ENCODE results near the gene PTPRN2.

Gene PTPRN2

DNA sequence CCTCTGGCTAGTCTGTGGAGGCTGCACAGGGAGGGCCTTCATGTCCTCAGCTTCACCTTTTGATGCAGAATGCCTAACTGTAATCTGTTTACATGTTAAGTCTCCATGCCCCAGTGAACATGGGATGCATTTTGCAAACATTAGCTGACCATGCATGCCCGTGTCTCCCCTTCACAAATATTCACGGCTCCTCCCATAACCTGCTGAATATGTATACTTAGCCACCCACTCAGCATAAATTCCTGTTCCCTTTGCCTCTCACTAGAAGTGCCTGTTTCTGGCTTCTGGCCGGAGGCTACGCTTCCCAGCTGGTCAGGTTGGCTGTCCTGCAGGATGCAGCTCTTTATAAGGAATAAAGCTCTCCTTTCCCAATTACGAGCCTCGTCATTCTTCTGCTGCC, 698.1 kb downstream of the PTPRN2 start:
- TF ChIP-seq, protein P1, sequence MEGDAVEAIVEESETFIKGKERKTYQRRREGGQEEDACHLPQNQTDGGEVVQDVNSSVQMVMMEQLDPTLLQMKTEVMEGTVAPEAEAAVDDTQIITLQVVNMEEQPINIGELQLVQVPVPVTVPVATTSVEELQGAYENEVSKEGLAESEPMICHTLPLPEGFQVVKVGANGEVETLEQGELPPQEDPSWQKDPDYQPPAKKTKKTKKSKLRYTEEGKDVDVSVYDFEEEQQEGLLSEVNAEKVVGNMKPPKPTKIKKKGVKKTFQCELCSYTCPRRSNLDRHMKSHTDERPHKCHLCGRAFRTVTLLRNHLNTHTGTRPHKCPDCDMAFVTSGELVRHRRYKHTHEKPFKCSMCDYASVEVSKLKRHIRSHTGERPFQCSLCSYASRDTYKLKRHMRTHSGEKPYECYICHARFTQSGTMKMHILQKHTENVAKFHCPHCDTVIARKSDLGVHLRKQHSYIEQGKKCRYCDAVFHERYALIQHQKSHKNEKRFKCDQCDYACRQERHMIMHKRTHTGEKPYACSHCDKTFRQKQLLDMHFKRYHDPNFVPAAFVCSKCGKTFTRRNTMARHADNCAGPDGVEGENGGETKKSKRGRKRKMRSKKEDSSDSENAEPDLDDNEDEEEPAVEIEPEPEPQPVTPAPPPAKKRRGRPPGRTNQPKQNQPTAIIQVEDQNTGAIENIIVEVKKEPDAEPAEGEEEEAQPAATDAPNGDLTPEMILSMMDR (IDR thresholded peaks at IDR 0.05; ENCODE audit: control insufficient read depth, extremely low read depth, insufficient read depth) = no peak
- H3K4me3 ChIP-seq (ENCODE audit: low read depth, low read length) = no peak overlapping the region

DNA sequence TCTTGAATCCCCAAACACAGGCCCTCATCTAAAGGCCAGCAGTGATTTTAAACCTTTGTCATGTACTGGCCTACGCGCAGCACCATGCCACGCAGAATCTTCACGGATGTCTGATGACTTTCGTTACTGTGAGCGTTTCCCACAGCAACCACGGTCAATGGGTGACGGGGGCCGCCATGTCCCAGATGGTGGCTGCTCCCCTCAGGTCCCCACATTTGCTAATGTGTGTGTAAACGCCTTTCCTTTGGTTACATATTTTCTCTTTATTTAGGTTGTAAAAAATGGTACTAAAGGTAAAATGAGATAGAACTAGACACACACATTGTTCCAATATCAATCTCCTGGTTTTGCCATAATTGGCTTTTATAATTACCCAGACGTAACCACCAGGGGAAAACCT, 699.0 kb downstream of the PTPRN2 start:
- TF ChIP-seq, protein P1 (IDR thresholded peaks at IDR 0.05; ENCODE audit: control insufficient read depth, extremely low read depth, insufficient read depth) = no peak
- no peak overlapping the region for H3K4me3 ChIP-seq (ENCODE audit: low read depth, low read length)
- DNase-seq (ENCODE audit: low read depth) = no peak

More for the DNA sequence above, 698.1 kb downstream of the PTPRN2 start:
- DNase-seq (ENCODE audit: low read depth) = no peak

DNA sequence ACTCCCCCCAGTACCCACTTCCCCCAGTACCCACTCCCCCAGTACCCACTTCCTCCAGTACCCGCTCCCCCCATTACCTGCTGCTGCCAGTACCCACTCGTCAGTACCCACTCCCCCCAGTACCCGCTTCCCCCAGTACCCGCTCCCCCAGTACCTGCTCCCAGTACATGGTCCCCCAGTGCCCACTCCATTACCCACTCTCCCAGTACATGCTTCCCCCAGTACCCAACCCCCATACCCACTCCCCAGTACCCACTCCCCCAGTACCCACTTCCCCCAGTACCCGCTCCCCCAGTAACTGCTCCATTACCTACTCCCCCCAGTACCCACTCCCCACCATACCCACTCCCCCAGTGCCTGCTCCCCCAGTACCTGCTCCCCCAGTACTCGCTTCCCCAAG, 700.2 kb downstream of the PTPRN2 start:
- no peak for DNase-seq (ENCODE audit: low read depth)
- H3K4me3 ChIP-seq (ENCODE audit: low read depth, low read length) = no peak overlapping the region
- TF ChIP-seq, protein P1 (IDR thresholded peaks at IDR 0.05; ENCODE audit: control insufficient read depth, extremely low read depth, insufficient read depth) = no peak

DNA sequence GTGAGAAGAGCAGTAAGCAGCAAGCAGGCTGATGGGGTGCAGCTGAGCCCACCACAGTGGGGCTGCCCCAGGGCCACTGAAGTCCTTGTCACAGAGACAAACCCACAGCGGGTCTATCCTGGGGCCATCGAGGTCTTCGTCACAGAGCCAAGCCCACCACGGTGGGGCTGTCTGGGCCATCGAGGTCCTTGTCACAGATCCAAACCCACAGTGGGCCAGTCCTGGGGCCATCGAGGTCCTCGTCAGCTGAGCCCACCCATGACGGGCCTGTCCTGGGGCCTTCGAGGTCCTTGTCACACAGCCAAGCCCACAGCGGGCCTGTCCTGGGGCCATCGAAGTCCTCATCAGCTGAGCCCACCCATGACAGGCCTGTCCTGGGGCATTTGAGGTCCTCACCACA, 700.9 kb downstream of the PTPRN2 start:
- no peak overlapping the region for H3K4me3 ChIP-seq (ENCODE audit: low read depth, low read length)
- no peak for DNase-seq (ENCODE audit: low read depth)
- TF ChIP-seq, protein P1 (IDR thresholded peaks at IDR 0.05; ENCODE audit: control insufficient read depth, extremely low read depth, insufficient read depth) = no peak

DNA sequence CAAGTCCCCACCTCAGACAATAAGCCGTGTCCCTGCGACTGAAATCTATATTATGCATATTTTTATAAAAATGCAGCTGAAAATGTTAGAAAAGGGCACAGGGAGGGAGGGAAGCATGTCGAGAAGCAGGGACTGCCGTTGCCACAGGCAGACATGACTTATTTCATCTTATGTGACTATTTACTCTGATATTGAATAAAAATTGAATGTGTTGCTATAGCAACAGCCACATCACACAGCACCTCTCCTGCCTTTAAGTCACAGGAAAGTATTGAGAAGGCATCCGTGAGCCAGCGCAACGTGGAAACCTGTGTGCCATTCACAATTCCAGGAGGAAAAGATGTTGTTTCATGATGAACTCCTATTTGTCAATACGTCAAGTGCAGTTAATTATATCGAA, 701.4 kb downstream of the PTPRN2 start:
- no peak for DNase-seq (ENCODE audit: low read depth)
- H3K4me3 ChIP-seq (ENCODE audit: low read depth, low read length) = no peak overlapping the region
- TF ChIP-seq, protein P1 (IDR thresholded peaks at IDR 0.05; ENCODE audit: control insufficient read depth, extremely low read depth, insufficient read depth) = no peak

DNA sequence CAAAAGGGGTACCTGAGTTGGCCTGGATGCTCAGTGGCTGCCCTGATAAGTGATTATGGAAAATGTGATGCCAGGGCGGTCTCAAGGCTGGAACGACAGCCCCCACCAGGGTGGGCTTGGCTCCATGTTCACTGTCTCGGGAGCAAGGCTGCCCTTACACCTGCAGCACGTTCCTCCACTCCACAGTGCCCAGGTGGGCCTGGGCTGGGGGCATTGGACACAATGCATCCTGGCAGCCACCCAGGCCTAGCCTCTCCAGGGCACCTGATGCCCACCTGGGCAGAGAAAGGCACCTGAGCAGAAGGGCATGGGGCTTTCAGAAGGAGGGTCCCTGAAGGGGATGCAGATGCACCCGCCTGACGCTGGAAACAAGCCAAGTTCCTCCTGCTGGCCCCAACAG, 702.5 kb downstream of the PTPRN2 start:
- no peak for DNase-seq (ENCODE audit: low read depth)
- TF ChIP-seq, protein P1 (IDR thresholded peaks at IDR 0.05; ENCODE audit: control insufficient read depth, extremely low read depth, insufficient read depth) = no peak
- H3K4me3 ChIP-seq (ENCODE audit: low read depth, low read length) = no peak overlapping the region

DNA sequence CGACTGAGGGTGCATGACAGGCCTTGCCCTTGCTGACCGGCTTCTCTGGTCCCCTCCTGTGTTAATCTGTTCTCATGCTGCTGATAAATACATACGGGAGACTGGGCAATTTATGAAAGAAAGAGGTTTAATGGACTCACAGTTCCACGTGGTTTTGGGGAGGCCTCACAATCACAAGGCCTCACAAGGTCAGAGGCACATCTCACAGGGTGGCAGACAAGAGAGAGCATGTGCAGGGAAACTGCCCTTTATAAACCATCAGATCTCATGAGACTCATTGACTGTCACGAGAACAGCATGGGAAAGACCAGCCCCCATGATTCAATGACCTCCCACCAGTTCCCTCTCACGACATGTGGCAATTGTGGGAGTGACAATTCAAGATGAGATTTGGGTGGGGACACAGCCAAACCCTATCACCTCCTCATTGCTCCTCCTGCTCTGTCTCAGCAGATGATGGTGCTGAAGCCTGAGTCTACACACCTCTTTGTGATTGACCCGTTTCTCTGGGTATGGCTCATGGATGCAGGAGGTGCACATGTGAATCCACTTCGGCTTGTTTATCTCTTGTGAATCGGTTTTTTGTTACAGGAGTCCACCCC, 703.1 kb downstream of the PTPRN2 start:
- H3K4me3 ChIP-seq (ENCODE audit: low read depth, low read length) = no peak overlapping the region
- no peak for DNase-seq (ENCODE audit: low read depth)
- TF ChIP-seq, protein P1 (IDR thresholded peaks at IDR 0.05; ENCODE audit: control insufficient read depth, extremely low read depth, insufficient read depth) = no peak

All from LNCaP clone FGC (cell line).